ENCODE results near the gene PIAS2.
"Not testable (repeated sequence)": the region's sequence is repeated elsewhere in the genome, so short reads cannot be mapped to it uniquely, and the experiment has no call there.

Gene PIAS2

DNA sequence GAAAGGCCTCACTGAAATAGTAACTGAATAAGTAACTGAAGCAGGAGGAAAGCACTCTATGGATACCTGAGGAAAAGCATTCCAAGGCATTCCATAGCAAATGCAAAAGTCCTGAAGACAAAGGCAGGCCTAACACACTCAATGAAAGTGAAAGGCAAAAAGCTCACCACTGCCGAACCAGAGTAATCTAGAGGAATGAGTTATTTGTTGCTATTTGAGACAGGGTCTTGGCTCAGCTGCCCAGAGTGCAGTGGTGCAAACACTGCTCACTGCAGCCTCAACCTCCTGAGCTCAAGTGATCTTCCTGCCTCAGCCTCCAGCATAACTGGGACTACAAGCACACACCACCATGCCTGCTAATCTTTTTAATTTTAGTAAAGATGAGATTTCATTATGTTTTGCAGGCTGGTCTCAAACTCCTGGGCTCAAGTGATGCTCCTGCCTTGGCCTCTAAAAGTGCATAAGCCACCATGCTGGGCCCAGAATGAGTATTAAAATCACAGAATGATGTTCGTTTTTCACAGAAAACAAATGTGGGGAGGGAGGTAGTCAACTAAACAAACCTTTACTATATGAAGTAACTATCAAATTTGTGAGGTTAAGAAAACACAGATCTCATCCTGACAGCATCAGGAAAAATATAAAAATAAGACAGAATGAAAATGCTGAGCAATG is 17.9 kb downstream of the PIAS2 start:
- DNase-seq (ENCODE audit: low read depth in 2 of 2): no peak

- DNase-seq (ENCODE audit: low read depth in 2 of 2): no peak
Measured at GRCh38 chr18:46894124-46894523, 23.2 kb downstream of the PIAS2 start.

DNA sequence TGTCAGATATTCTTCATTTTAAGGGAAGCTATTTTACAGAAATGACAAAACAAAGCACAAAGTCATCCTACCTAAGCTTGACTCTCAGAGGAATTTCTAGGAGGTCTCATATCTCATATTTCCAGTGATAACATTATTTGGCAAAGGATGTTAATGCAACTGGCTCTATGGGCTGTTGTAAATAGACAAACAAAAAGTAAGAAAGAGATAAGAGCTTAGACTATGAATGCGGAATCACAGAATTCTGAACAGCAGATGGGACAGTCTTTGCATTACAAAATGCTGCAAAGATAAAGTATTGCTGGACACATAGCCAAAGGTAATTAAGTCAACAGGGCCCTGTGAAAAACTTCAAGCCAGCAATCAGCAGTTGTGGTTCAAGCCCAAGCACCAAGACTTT is 23.9 kb downstream of the PIAS2 start:
- no peak for DNase-seq (ENCODE audit: low read depth in 2 of 2)

DNA sequence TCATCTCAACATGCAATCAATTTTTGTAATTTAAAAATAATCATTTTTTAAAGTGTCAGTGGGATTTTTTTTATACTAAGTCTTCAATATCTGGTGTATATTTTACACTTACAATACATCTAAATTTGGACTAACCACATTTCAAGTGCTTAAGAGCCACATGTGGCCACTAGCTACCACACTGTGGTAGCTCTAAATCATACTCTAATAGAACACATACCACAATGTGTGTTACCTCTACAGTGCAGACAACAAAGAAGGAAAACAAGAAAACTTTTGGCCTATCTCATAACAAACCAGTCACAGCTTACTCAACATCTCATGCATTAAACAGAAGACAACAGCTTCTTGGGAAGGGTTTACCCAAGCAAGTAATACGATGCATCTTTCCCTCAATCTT is 24.5 kb downstream of the PIAS2 start:
- no peak for DNase-seq (ENCODE audit: low read depth in 2 of 2)

GRCh38 chr18:46891742-46892214 is 25.5 kb downstream of the PIAS2 start:
- no peak for DNase-seq (ENCODE audit: low read depth in 2 of 2)

GRCh38 chr18:46888965-46889364 is 28.3 kb downstream of the PIAS2 start:
- DNase-seq (ENCODE audit: low read depth in 2 of 2): no peak

- DNase-seq (ENCODE audit: low read depth in 2 of 2): no peak
Measured at GRCh38 chr18:46886893-46887292, 30.4 kb downstream of the PIAS2 start.

DNA sequence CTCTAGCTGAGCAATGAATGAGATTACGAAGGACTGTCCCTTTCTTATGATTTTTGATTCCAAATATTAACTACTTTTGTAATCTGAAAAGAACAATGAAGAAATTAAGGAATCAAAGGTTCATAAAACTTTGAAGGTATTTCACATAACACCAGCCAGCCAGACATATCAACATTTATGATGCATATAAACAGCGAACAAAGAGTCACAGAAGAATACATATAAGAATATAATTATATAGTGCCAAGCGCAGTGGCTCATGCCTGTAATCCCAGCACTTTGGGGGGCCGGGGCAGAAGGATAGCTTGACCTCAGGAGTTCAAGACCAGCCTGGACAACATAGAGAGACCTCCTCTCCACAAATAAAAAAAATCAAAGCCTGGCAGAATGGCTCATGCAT is 34.1 kb downstream of the PIAS2 start:
- DNase-seq (ENCODE audit: low read depth in 2 of 2): no peak

GRCh38 chr18:46877329-46877987 is 39.8 kb downstream of the PIAS2 start:
- no peak for DNase-seq (ENCODE audit: low read depth in 2 of 2)

GRCh38 chr18:46868169-46868921 is 49.0 kb downstream of the PIAS2 start:
- no peak for DNase-seq (ENCODE audit: low read depth in 2 of 2)

- no peak for DNase-seq (ENCODE audit: low read depth in 2 of 2)
Measured at GRCh38 chr18:46867367-46868143, 49.8 kb downstream of the PIAS2 start.

GRCh38 chr18:46866523-46866922 is 50.8 kb downstream of the PIAS2 start:
- DNase-seq (ENCODE audit: low read depth in 2 of 2): no peak

DNA sequence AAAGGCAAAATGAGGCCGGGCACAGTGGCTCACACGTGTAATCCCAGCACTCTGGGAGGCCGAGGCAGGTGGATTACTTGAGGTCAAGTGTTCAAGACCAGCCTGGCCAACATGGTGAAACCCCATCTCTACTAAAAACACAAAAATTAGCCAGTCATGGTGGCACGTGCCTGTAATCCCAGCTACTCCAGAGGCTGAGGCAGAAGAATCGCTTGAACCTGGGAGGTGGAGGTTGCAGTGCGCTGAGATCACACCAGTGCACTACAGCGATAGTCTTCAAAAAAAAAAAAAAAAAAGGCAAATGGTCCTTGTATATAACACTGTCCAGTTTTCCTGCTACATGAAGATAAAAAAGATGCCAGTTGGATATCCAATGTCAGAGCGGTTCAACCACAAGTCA is 52.1 kb downstream of the PIAS2 start:
- not testable (repeated sequence) for DNase-seq (ENCODE audit: low read depth in 2 of 2)

DNA sequence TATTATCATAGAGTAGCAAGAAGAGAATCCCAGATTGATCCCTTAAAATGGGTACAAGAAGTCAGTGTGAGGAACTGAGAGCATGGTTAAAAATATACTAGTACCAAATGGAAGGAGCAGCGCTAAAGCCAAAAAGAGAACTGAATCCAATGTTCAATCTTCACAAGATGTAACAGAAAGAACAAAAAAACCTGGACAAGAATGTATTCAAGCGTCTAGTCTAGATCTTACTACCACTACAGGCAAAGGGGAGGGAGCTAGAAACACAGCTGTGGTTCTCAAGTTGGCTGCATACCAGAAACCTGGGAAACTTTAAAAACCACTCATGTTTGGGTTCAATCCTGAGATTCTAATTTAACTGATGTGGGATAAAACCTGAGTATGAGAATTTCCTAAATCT is 57.5 kb downstream of the PIAS2 start:
- no peak for DNase-seq (ENCODE audit: low read depth in 2 of 2)

GRCh38 chr18:46858290-46858689 is 59.0 kb downstream of the PIAS2 start:
- no peak for DNase-seq (ENCODE audit: low read depth in 2 of 2)

DNA sequence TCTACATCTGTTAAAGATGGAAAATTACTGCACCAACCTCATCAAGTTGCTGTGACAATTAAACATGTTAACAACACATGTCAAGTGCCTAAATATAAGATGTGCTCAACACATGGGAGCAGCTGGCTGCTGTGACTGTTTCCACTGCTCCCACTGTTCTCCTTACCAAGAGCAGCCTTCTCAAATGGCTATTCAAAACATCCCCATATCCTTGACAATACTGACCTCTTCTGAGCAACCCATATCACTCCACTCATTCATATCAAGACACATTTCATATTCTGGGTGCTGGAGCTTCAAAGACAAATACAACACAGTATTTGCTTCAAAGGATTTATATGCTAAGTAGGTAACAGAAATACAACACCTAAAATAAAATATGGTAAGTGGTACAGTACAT is 60.3 kb downstream of the PIAS2 start:
- no peak for DNase-seq (ENCODE audit: low read depth in 2 of 2)

DNA sequence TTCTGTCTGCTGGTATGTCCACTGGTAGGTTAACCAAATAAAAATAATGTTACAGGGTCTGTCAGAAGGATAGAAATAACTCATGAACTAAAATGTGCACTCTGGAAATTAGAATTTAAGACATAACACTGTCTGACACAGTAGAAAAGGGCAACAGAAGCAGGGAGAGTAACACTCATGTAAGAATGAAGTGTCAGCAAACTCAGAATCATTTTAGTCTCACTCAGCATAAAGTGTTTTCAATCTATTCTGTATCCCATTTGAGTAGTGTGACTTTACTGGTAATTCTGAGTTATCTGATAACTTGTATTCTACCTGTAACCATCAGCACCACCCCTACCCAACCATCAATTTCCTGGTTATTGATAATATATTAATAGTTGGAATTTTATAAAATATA is 68.3 kb downstream of the PIAS2 start:
- no peak for DNase-seq (ENCODE audit: low read depth in 2 of 2)

DNA sequence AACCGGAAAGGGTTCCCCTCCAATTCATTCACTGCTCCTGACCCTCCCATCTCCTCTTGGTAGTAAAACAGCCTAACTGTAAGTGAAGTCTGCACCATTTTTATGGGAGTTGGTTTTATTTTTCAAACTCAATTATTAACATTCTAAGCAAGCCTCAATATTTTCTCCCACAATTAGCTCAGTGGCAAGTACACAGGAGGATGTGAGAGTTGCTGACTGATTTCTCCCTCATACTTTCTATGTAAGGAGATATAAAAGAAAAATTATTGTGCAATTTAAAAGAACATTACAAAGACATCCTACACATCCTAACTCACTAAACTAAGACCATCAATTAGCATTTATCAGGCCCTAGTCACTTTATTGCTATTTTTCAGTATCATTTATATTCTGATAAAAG is 73.9 kb downstream of the PIAS2 start:
- DNase-seq (ENCODE audit: low read depth in 2 of 2): no peak

GRCh38 chr18:46842583-46842982 is 74.7 kb downstream of the PIAS2 start:
- no peak for DNase-seq (ENCODE audit: low read depth in 2 of 2)

DNA sequence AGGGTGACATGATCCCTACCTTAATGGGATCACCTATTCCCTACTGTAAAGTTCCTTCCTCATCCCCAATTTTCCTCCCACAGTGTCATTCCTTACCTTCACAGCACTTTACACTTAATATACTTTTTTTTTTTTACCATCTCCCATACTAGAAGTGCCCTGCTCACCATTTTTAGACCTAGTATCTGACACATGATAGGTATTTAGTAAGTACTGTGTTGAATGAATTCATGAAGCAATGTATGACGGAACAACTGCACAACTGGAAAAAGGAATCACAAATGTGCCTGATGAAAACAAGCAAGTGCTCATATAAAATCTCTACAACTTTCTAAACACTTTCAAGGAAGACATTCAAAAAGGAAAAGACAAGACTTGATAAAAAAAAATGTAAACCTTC is 83.4 kb downstream of the PIAS2 start:
- DNase-seq (ENCODE audit: low read depth in 2 of 2): no peak

- no peak for DNase-seq (ENCODE audit: low read depth in 2 of 2)
Measured at GRCh38 chr18:46832849-46833248, 84.5 kb downstream of the PIAS2 start.

DNA sequence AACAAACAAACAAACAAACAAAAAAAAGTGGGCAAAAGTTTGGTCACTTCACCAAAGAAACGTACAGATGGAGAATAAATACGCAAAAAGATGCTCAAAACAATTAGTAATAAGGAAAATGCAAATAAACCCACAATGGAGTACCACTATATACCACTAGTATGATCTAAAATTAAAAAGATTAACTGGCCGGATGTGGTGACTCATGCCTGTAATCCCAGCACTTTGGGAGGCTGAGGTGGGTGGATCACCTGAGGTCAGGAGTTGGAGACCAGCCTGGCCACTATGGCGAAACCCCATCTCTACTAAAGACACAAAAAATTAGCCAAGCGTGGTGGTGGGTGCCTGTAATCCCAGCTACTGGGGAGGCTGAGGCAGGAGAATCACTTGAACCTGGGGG is 84.9 kb downstream of the PIAS2 start:
- not testable (repeated sequence) for DNase-seq (ENCODE audit: low read depth in 2 of 2)
